Activated naive CD4-positive, alpha-beta T cell treated with anti-CD3 and anti-CD28 coated beads, Interleukin-2, amount 50 U/mL, for 16 hours (primary cell): ENCODE results near the gene CARMIL1.

ENCODE experiments used
- DNase-seq: peaks from one replicate; pipeline ENCODE4 v3.0.0-alpha.2; 2020

Gene CARMIL1

DNA sequence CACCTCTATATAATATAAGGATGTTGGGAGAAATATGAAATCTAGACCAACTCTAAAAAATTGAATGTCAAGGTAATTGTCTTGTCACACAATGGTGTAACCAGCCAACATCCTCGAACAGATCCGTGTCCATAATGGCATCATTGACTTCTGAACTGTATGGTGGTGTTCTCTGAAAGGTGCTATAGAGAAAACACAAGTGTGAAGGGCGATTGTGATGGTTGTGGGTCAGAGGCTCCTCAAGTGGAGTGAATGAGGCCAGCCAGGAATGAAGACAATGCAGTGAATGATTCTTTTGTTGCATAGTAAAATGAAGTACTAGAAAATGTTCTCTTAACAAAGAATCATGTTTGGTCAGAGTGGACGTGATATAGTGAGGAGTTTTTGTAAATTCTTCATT, 58.3 kb downstream of the CARMIL1 start:
- DNase-seq: no peak

DNA sequence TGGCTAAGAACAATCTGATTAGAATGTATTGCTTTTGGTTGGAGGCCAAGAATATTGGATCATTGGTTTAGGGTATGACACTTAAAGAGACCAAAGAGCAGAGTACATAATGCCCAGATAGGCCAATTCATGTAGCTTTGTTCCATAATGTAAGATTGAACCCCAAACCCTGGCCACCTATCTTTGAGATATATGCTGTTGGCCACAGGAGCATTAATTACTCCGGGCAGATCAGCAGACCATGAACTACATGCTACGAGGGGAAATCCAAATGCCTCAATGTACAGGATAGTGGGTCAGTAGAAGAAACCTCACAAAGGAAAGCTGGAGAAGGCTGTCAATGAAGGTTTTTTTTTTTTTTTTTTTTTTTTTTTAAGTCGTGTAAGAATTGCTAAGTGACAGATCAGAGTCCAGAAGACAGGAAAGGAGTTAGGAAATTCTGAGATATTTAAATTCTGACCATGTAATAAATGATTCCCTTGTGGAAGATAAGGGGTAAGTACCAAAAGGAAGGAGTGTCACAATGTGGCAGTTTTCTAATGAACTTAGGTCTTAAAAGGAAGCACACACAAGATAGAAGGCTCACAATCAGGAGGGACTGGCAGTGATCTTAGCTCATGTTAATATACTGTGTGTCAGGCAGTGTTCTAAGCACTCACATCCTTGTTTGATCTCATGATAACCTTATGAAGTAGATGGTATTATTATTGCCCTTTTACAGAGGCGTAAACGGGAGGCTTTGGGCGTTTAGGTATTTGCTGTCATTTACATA, 61.4 kb downstream of the CARMIL1 start:
- DNase-seq: no peak

DNA sequence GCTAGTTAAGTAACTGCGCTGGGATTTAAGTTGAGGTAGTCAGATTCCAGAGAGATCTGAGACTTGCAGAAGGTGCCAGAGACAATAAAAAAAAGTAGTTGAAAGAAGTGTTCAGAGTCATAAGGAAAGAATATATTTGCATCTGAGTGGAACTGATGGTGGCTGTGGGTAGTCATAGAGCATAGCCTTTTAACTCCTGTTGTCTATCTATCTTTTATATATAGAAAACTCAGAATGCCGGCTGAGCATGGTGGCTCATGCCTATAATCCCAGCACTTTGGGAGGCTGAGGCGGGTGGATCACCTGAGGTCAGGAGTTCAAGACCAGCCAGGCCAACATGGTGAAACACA, 62.0 kb downstream of the CARMIL1 start:
- no peak for DNase-seq

DNA sequence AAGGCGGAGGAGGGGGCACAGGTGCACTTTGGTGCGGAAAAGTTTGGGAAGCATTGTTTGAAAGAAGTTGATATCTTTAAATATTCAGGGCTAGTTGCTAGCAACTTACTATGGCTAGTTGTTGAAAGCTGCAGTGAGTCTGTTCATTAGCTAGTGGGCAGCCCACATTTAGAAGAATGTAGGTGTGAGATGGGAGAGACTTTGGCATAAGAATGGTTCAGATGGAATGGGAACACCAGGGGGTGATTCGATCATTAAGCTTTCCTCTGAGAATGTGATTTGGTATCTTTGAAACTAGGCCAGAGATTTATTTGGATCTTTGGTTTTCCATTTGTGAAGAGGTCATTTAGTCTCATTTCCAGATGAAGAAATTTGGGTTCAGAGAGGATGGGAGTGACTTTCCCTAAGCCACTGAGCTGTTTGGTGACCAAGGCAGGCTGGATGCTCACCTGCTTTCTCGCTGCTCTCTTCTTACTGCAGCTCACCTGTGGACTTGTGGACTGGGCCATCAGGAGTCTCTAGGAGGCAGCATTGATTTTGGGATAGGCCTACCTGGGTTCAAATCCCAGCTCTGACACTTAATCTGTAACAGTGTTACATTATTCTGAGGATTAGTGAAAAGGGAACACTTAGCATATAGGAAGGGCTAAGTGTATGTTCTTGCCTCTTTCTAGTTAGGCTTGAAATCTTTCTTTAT, 62.9 kb downstream of the CARMIL1 start:
- no peak for DNase-seq

DNA sequence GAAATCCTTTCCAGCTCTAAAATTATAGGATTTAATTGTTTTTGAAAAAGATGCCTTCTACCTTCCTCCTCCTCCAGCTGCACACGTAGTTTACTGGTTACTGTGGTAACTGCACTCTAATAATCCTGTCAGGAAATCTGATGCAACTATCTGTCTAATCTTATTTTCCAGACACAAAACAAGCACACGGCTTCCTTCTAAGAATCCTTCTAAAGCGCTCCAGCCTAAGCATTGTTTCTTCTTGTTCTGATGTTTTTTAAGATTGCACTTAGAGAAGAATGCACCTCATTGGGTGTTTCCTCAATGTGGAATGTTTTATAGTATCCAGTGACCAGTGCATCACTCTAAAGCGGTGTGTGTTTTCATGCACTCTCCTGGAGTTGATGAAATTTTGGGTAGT, 63.6 kb downstream of the CARMIL1 start:
- no peak for DNase-seq

DNA sequence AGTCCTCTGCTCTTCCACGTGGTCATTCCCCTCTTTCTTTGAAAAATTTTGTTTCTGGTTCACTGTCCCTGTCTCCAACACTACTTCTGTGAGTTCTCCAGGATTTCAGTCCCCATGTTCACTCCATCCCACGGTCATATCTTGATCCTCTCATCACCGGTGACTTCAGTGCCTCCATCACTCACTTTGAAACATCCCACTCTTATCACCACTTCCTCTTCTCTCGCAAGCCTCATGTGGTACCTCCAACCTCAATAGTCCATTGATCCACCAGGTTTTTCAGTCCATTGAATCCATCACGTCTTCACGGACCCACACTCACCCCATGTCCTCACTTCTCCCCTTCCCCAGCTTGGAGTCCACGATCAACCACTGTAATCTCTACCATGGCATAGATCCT, 64.8 kb downstream of the CARMIL1 start:
- DNase-seq: no peak

DNA sequence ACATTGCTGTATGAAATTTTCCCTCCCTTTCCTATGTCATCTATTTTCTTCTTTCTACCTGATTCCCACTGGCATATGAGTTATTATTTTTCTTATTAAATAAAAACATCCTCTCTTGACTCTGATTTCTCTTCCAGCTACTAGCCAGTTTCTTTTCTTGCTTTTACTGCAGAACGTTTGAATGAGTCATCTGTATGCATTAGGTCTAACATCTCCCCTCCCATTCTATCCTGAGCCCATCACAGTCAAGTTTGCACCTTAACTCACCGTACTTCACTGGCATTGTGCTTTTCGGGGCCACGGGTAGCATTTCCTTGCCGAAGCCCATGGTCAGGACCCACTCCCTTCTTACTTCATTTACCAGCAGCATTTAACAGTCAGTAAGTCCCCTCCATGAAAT, 65.7 kb downstream of the CARMIL1 start:
- DNase-seq: no peak

DNA sequence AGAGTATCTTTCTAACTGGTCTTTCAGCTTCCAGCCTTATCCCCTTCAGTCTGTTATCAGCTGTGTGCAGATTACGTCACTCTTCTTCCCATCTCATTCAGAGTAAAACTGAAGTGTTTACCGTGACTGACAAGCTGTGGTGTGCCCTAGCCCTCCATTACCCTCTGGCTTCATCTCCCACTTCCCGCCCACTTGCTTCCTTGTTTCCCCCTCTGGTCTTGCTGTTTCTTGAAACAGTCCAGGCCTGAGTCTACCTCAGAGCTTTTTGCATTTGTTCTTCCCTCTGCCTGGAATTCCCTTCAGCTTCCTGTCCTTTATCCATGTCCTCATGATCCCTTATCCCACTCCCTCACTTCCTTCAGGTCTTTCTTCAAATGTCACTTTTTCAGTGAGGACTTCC, 66.9 kb downstream of the CARMIL1 start:
- DNase-seq: no peak

DNA sequence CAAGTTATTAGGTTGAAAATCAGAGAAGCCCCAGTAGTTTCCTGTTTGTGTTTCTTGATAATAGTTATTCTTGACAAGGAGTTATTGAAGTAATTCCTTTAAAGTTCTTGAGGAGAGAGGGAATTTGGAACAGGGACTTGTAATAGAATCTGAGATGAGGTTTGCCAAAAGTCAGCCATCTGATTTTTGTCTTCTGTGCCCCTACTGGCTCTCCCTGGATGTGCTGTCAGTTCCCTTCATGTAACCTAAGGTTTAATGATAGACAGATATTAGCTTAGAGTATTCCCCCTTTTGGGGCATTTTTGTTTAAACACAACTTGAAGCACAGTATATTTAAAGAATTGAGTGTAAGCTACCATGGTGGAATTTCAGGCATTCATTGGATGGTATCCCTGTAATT, 71.4 kb downstream of the CARMIL1 start:
- DNase-seq: no peak

DNA sequence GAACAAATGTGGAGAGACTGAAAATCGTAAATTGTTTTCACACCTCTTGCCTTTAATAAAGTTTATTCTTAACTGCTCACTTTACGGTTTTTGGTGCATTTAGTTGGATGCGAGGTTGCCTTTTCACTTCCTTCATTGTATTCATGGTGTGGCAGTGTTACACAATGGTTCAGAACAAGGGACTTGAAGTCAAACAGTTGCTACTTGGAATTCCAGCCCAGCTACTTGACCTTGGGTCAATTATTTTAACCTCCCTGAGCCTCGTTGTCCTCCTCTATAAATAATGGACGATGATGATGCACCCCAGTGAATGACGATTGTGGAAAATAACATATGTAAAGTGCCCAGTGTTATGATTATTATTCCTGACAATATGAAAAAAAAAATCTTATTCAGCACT, 72.3 kb downstream of the CARMIL1 start:
- no peak for DNase-seq

DNA sequence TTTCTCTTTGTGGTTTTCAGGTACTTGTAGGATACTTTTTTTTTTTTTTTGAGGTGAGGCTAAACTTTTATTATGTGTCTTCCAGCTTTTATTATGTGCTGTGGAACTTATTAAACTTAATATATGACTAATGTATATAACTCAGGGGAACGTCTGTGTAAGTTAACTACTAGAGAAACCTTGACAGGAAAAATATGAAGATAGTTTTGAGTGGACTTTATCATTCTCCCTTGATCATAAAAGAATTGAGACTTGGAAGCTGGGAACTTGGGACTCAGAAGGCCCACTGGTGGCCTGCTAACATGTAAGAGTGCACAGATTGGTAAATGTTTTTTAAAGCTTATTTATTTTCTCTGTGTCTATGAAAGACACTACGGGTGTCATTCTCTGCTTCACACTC, 73.1 kb downstream of the CARMIL1 start:
- no peak for DNase-seq

DNA sequence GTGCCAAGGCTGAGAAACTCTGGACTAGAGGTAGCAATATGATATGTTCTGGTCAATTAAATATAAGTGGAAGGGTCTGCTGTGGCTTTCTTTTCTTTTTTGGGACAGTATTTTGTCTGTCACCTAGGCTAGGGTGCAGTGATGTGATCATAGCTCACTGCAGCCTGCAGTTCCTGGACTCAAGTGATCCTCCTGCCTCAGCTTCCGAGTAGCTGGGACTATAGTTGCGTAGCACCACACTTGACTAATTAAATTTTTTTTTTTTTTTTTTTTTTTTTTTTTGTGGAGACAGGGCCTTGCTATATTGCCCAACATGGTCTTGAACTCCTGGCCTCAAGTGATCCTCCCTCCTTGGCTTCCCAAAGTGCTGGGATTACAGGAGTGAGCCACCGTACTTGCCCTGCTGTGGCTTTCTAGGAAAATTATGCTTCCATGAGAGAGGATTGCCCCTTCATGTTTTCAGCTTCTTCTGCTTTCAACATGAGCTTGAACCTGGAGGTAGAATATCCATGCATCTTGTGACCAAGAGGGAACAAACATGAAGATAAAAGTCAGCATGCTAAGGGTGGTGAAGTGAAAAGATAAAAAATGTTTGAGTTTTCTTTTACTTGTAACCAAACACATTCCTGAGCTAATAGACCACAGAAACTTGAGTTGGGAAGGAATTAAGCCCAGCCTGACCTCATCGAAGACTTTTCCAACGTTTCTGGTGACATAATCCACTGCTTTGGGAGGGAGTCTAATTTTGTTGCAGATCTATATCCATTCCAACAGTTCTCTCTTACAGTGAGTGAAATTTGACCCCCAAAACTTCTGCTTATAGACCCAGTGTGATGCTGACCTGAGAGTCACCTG, 75.1 kb downstream of the CARMIL1 start:
- DNase-seq: no peak

DNA sequence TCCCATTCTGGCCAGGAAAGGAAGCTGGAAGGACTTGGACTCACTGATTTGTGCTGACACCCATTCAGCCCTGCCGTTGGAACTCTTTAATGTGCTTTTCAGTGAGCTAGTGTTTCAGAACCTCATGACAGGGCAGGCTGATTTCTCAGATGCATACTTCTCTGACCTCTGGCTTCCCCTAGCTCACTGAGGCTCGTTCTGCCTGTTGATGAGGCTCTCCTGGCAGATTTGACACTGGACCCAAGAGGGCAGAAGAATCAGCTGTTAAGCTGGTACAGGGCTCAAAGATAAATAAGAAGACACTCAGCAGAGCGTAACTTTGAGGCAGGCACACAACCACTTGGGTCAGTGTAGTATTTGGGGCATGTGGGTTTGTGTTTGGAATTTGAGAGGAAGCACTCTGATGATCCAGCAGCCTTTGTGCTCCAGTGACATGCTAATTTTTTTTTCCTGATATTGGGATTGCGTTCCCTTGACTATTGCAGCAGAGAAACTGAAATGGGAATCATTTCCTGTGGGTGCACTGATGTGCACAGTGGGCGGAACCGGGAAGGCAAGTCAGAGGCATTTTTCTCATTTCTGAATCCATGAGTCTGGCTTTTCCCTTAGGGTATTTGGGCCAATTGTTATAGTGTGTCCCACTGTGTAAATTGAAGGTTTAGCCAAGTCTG, 80.2 kb downstream of the CARMIL1 start:
- DNase-seq: no peak

DNA sequence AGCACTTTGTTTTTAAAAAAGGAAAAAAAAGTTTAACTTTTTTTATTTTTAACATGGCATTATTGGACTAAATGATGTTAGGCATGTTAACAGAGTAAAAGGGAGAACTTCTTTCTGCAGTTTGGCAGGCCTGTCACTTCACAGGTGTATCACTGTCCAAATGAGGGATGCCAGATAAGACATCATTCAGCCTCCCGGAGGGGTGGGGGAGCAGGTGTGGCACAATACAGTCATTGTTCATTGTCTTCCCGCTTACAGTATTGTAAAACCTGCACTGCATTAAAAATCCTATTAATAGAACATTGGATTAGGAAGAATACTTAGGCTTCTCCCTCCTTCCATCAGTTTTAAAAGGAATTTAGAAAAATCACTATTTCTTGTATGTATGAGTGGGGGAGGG, 80.7 kb downstream of the CARMIL1 start:
- DNase-seq: no peak

DNA sequence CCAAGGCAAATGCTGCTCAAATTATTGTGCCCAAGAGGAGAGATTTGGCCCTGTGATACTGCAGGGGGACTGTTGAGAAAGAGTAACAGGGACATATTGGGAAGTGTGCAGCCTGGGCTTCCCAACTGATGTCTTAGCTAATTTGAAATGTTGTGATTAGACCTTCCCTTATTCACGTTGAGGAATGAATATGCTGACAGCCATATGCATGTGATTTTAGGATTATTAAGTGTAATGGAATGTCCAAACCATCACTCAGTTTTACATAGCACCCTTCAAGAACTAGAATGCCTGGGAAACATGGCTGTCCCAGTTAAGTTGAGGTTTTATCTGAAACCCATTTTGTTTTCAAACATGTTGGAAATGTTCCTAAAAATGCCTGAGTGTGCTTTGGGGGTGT, 81.4 kb downstream of the CARMIL1 start:
- no peak for DNase-seq

DNA sequence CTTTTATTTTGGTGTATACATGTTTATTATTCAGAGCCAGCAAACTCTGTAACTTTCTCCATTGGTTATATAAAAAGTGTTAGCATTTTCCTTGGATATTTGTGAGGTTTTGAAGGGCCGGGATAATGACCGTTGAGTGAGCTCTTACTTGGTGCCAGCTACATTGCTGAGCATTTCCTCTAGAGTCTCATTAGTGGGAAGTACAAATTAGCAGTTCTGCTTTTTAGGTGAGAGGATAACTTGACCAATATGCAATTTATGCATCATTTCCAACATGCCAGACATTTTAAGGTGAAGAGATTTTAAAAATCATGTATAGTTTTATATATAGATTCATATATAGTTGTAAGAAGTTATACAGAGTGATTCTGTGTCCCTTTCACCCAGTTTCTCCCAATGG, 84.3 kb downstream of the CARMIL1 start:
- DNase-seq: no peak

DNA sequence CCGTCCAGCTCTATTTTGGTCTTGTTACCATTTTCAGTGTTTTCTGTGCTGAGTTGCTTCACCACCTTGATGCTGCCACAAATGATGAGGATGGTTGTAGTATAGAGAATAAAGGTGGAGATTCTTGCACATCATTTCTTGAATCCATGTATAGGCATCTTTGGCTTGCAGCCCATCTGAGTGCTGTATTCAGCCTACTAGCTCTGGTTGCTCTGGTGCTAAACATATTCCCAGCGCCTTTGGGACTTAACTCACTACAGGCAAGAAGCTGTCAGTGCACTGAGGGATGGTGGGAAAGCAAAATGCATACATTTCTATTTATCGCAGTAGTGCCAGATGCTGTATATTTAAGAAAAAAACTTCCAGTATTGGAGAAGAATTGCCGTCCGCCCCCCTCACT, 86.0 kb downstream of the CARMIL1 start:
- no peak for DNase-seq

DNA sequence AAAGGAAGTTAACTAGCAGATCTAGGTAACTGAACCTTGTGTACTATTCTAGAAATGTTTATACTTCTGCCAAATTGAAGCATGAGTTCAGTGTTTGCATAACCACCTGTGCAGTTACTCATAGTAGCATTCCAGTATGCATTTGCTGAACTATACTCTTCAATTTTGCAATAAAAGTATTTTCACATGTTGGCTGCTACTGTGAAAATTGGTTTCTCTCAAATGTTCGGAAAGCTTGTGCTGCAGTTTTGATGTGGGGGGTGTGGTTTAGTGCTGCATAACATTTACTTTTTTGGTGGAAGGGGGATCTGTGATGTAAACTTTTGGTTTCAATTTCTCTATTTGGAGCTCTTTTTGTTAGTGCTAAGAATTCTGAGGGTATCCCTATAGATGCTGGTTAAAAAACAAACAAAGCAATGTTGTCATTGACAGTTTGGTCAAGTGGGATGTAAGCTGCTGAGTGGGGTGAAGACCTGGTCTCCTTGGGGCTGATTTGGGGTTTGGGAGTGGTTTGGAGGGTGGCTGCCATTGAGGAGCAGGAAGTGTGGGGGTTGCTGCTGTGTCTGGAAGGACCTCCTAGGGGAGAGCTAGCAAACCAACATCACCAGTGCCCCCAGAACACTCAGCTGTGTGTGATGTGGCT, 87.8 kb downstream of the CARMIL1 start:
- peak; percentile 48 for DNase-seq

DNA sequence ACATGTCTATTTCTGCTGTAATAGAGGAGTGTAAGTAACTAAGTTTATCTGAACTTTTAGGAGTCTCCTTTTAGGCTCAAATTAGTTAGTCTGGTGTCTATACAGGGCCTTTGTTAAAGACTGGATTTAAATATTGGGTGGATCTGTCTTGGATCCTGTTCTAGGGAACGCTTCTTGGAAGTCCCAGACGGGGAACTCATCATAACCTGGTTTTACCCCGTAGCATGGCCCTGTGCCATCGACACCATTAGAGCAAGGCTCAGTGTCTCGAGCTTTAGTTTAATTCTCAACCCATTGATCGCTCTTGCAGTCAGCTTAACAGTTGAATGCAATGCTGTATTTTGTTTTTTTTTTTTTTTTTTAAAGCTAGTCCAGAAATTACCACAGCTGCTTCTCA, 89.9 kb downstream of the CARMIL1 start:
- DNase-seq: no peak

DNA sequence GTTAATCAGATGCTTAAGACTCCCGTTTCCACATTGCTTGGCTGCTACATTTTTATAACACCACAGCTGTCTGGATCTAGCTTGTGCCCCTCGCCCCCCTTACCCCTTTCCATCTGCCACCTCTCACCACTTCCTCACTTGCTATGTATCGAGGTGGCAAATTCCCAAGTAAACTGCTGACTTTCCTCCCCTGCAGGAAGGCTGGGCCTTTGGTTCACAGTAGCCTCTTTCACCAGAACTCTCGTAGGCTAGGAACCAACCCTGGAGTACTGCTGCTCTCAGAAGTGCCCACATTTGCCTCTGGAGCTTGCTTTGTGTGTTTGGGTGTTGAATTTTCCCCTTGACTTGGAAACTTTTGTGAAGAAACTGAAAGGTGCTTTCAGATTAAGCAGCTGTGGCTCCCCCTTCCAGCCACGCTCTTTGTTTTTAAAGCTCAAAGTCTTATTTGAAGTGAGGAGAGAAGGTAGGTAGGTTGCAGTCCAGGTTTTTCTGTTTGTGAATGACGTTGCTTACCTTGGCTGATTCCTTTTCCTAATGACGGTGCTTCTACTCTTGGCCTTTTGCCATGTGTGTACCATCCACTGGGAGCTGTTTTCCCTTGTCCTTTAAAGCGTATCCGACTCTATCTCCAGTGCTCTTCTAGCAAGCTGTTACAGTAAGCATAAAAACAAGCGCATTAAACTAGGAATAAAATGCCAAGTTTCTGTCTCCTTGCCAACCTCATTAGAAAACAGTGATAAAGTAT, 90.4 kb downstream of the CARMIL1 start:
- peak; percentile 32 for DNase-seq

DNA sequence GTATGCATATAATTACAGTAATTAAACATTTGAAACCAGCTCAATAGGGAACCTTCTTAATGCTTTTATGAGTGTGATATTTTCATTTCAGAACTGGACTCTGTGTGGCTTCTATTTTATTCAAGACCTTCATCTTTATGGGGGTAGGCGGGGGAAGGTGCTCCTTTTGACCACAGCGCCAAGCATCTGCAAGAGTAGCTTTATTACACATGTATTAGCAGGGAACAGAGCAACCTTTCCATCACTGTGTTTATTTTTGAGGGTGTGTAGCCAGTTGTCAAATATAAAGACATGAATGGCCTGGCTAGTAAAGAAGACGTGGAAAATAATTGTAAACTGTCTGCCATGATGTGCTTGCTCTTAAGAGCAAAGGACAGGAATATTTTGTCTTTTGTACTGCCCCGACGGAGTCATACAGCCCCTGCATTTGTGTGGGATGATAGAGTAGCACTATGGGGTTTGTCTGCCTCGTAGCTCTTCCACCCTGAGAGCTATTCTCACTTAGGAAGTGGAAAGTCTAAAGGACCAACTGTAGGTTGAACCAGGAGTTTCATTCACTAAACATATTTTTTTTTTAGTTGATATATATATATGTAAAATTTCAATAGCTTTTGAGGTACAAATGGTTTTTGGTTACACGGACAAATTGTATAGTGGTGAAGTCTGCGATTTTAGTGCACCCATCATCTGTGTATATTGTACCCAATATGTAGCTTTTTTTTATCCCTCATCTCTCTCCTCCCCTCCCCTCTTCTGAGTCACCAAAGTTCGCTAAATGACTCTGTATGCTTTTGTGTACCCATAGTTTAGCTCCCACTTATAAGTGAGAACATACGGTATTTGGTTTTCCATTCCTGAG, 91.2 kb downstream of the CARMIL1 start:
- no peak for DNase-seq
